ENCODE results near the gene SOX21. TPM values are rescaled to one million over a fixed set of nuclear protein-coding genes. Genes with fewer than 3 reads are reported as not detected.
"Not testable (repeated sequence)": the region's sequence is repeated elsewhere in the genome, so short reads cannot be mapped to it uniquely, and the experiment has no call there.

The SOX21 gene
- total and polyA plus RNA-seq, 3 experiments from 2014 or later: not detected

- H3K27me3 Mint-ChIP-seq; H3K27ac Mint-ChIP-seq; H3K36me3 Mint-ChIP-seq; DNase-seq; POLR2A ChIA-PET; H3K4me1 Mint-ChIP-seq; H3K4me3 ChIP-seq (ENCODE audit: low read length); CTCF ChIA-PET; H3K9me3 ChIP-seq (ENCODE audit: low read length); H3K27ac ChIP-seq (ENCODE audit: low read depth, low read length); H3K4me3 Mint-ChIP-seq; H3K27me3 ChIP-seq (ENCODE audit: insufficient read depth, low read length, poor library complexity, severe bottlenecking); H3K36me3 ChIP-seq (ENCODE audit: insufficient read depth, low read length); H3K4me1 ChIP-seq (ENCODE audit: insufficient read depth, low read length): not testable (repeated sequence)
- H3K9me3 Mint-ChIP-seq: peaks cover 3 to 16% (median 4%) of the 10 kb centered on the region in 5 donors
These were observed 17.6 kb upstream of the SOX21 start for GRCh38 chr13:94729941-94730340.

DNA sequence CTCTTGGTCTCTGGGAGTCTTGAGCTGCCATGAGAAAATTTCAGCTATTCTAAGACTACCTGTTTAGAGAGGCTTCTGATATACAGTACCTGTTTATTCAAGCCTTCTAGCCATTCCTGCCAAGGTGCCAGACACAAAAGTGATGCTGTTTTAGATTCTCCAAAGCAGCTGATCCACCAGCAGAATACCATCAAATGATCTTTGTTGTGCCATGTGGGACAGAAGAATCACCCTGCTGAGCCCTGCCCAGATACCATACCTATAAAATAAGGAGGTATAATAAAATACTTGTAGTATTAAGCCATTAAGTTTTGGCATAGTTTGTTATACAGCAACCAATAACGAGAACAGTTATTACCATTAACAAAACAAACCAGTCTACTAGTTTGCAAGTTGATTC, 14.1 kb upstream of the SOX21 start:
- DNase-seq: no peak
- H3K27me3 Mint-ChIP-seq: peaks cover 21 to 25% of the 10 kb centered on the region in 2 donors
- no peak overlapping the region for H3K27ac ChIP-seq (ENCODE audit: low read depth, low read length)
- no peaks in the 10 kb centered on the region for H3K4me1 Mint-ChIP-seq
- ChIA-PET CTCF (no interaction called here), POLR2A (no interaction called here)
- peaks cover 3 to 16% (median 3%) of the 10 kb centered on the region in 5 donors for H3K9me3 Mint-ChIP-seq
- H3K9me3 ChIP-seq (ENCODE audit: low read length): no peaks in the 10 kb centered on the region
- H3K27me3 ChIP-seq (ENCODE audit: insufficient read depth, low read length, poor library complexity, severe bottlenecking): no peaks in the 10 kb centered on the region
- no peak overlapping the region for H3K4me3 ChIP-seq (ENCODE audit: low read length)
- no peaks in the 10 kb centered on the region for H3K4me1 ChIP-seq (ENCODE audit: insufficient read depth, low read length)
- no peak overlapping the region for H3K27ac Mint-ChIP-seq
- no peaks in the 10 kb centered on the region for H3K36me3 Mint-ChIP-seq
- H3K4me3 Mint-ChIP-seq: no peak overlapping the region
- H3K36me3 ChIP-seq (ENCODE audit: insufficient read depth, low read length): no peaks in the 10 kb centered on the region

GRCh38 chr13:94722609-94723345, 10.4 kb upstream of the SOX21 start:
- CTCF ChIA-PET: no interaction called here
- no peak for DNase-seq
- POLR2A ChIA-PET: no interaction called here
- H3K36me3 ChIP-seq (ENCODE audit: insufficient read depth, low read length): no peaks in the 10 kb centered on the region
- no peaks in the 10 kb centered on the region for H3K9me3 ChIP-seq (ENCODE audit: low read length)
- H3K4me3 ChIP-seq (ENCODE audit: low read length): no peak overlapping the region
- no peak overlapping the region for H3K27ac ChIP-seq (ENCODE audit: low read depth, low read length)
- H3K27me3 ChIP-seq (ENCODE audit: insufficient read depth, low read length, poor library complexity, severe bottlenecking): no peaks in the 10 kb centered on the region
- no peak overlapping the region for H3K4me3 Mint-ChIP-seq
- H3K4me1 ChIP-seq (ENCODE audit: insufficient read depth, low read length): no peaks in the 10 kb centered on the region
- no peaks in the 10 kb centered on the region for H3K4me1 Mint-ChIP-seq
- no peaks in the 10 kb centered on the region for H3K36me3 Mint-ChIP-seq
- H3K27ac Mint-ChIP-seq: no peak overlapping the region
- peaks cover 0 to 6% (median 3%) of the 10 kb centered on the region in 5 donors for H3K9me3 Mint-ChIP-seq
- H3K27me3 Mint-ChIP-seq: peaks cover 18 to 25% of the 10 kb centered on the region in 2 donors

GRCh38 chr13:94718697-94719096, 6.4 kb upstream of the SOX21 start:
- H3K4me1 Mint-ChIP-seq; H3K36me3 Mint-ChIP-seq; H3K9me3 Mint-ChIP-seq; POLR2A ChIA-PET; H3K27me3 ChIP-seq (ENCODE audit: insufficient read depth, low read length, poor library complexity, severe bottlenecking); H3K27ac ChIP-seq (ENCODE audit: low read depth, low read length); H3K4me3 Mint-ChIP-seq; H3K4me1 ChIP-seq (ENCODE audit: insufficient read depth, low read length); H3K4me3 ChIP-seq (ENCODE audit: low read length); H3K27ac Mint-ChIP-seq; CTCF ChIA-PET; H3K36me3 ChIP-seq (ENCODE audit: insufficient read depth, low read length); H3K9me3 ChIP-seq (ENCODE audit: low read length); DNase-seq: not testable (repeated sequence)
- peaks cover 33 to 62% of the 10 kb centered on the region in 2 donors for H3K27me3 Mint-ChIP-seq

- H3K4me1 ChIP-seq (ENCODE audit: insufficient read depth, low read length): no peaks in the 10 kb centered on the region
- Mint-ChIP-seq H3K4me3 (no peak overlapping the region), H3K36me3 (no peaks in the 10 kb centered on the region), H3K4me1 (peaks cover 0 to 9% (median 8%) of the 10 kb centered on the region in 3 donors), H3K27me3 (peaks cover 31 to 61% of the 10 kb centered on the region in 2 donors), H3K27ac (no peak overlapping the region), H3K9me3 (peaks cover 0 to 4% (median 3%) of the 10 kb centered on the region in 5 donors)
- POLR2A ChIA-PET: no interaction called here
- no peak overlapping the region for H3K4me3 ChIP-seq (ENCODE audit: low read length)
- H3K9me3 ChIP-seq (ENCODE audit: low read length): no peaks in the 10 kb centered on the region
- peaks cover 6% of the 10 kb centered on the region for H3K27me3 ChIP-seq (ENCODE audit: insufficient read depth, low read length, poor library complexity, severe bottlenecking)
- no peak for DNase-seq
- CTCF ChIA-PET: no interaction called here
- no peak overlapping the region for H3K27ac ChIP-seq (ENCODE audit: low read depth, low read length)
- H3K36me3 ChIP-seq (ENCODE audit: insufficient read depth, low read length): no peaks in the 10 kb centered on the region
These were observed 5.6 kb upstream of the SOX21 start for GRCh38 chr13:94717916-94718315.

DNA sequence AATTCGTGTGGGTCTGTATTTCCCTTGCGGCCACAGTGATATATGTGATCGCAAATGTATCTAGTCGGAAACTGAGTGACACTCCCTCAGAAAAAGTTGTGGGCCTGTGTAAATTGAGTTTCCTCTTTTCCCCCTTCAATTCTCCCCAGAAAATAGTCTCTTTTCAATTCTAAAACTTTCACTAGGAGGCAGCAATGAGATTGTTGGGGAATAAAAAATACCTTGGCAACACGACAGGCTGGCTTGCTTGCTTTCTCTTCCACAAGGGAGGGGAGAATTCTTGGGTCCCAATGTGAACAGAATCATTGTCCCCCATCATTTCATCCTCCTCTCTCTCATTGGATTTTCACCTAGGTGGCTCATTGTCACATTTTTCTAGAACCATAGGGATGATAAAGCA, 3.7 kb upstream of the SOX21 start:
- Histone ChIP-seq H3K27ac (ENCODE audit: low read depth, low read length) (no peak overlapping the region), H3K27me3 (ENCODE audit: insufficient read depth, low read length, poor library complexity, severe bottlenecking) (peaks cover 6% of the 10 kb centered on the region), H3K4me3 (ENCODE audit: low read length) (no peak overlapping the region), H3K9me3 (ENCODE audit: low read length) (no peaks in the 10 kb centered on the region), H3K36me3 (ENCODE audit: insufficient read depth, low read length) (no peaks in the 10 kb centered on the region), H3K4me1 (ENCODE audit: insufficient read depth, low read length) (peaks cover 4% of the 10 kb centered on the region)
- no peak for DNase-seq
- CTCF ChIA-PET: no interaction called here
- no peak overlapping the region for H3K4me3 Mint-ChIP-seq
- peaks cover 2 to 13% (median 9%) of the 10 kb centered on the region in 3 donors for H3K4me1 Mint-ChIP-seq
- peaks cover 0 to 3% (median 3%) of the 10 kb centered on the region in 5 donors for H3K9me3 Mint-ChIP-seq
- H3K36me3 Mint-ChIP-seq: no peaks in the 10 kb centered on the region
- no peak overlapping the region for H3K27ac Mint-ChIP-seq
- H3K27me3 Mint-ChIP-seq: peaks cover 32 to 53% of the 10 kb centered on the region in 2 donors
- POLR2A ChIA-PET: no interaction called here

DNA sequence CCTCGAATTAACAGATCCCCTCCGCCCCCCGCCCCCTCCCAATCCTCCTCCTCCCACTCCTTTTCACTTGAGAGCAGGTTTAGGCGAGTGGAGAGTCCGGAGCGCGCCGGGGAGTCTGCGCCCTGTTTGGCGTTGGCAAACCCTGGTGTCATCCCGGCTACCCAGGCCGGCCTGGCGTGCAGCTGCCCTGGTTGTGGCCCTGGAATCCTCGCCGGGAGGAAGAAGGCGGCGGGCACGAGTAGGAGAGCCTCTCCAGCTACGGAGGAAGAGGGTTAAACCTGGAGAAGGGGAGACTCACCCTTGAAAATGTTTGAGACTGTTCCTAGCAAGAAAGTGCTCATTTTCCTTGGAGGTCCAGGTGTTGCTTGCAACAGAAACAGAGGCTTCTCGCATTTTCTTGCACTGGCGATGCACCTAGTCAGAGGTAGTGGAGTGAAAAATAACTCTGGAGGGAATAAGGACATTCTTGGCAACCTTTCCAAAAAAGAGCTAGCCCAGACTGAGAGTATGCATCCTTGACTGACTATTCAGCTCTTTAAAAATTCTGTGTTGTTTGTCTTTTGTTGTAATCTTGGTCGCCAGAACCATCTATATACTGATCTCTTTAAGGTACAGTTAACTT, 1.3 kb upstream of the SOX21 start:
- H3K27me3 Mint-ChIP-seq: peaks cover 47 to 71% of the 10 kb centered on the region in 2 donors
- no peaks in the 10 kb centered on the region for H3K9me3 ChIP-seq (ENCODE audit: low read length)
- peak overlapping the region in 3 of 7 donors; percentile 14 to 50 (median 40) for H3K4me3 Mint-ChIP-seq
- H3K4me1 Mint-ChIP-seq: peaks cover 9 to 22% (median 21%) of the 10 kb centered on the region in 3 donors
- no peaks in the 10 kb centered on the region for H3K36me3 Mint-ChIP-seq
- H3K36me3 ChIP-seq (ENCODE audit: insufficient read depth, low read length): no peaks in the 10 kb centered on the region
- no peak overlapping the region for H3K27ac ChIP-seq (ENCODE audit: low read depth, low read length)
- H3K27ac Mint-ChIP-seq: peak overlapping the region in 1 of 8 donors; percentile 14
- peaks cover 4% of the 10 kb centered on the region for H3K4me1 ChIP-seq (ENCODE audit: insufficient read depth, low read length)
- peaks cover 19% of the 10 kb centered on the region for H3K27me3 ChIP-seq (ENCODE audit: insufficient read depth, low read length, poor library complexity, severe bottlenecking)
- no peak overlapping the region for H3K4me3 ChIP-seq (ENCODE audit: low read length)
- DNase-seq: no peak
- ChIA-PET CTCF (no interaction called here), POLR2A (no interaction called here)
- peaks cover 3 to 7% (median 4%) of the 10 kb centered on the region in 5 donors for H3K9me3 Mint-ChIP-seq

GRCh38 chr13:94712812-94713560, 641 bp upstream of the SOX21 start:
- CTCF ChIA-PET: no interaction called here
- POLR2A ChIA-PET: no interaction called here
- H3K27ac Mint-ChIP-seq: no peak overlapping the region
- H3K9me3 Mint-ChIP-seq: peaks cover 3 to 9% (median 7%) of the 10 kb centered on the region in 5 donors
- no peaks in the 10 kb centered on the region for H3K36me3 Mint-ChIP-seq
- H3K4me1 Mint-ChIP-seq: peaks cover 9 to 27% (median 27%) of the 10 kb centered on the region in 3 donors
- Histone ChIP-seq H3K9me3 (ENCODE audit: low read length) (no peaks in the 10 kb centered on the region), H3K4me3 (ENCODE audit: low read length) (no peak overlapping the region), H3K36me3 (ENCODE audit: insufficient read depth, low read length) (no peaks in the 10 kb centered on the region), H3K4me1 (ENCODE audit: insufficient read depth, low read length) (peaks cover 9% of the 10 kb centered on the region), H3K27ac (ENCODE audit: low read depth, low read length) (no peak overlapping the region), H3K27me3 (ENCODE audit: insufficient read depth, low read length, poor library complexity, severe bottlenecking) (peaks cover 26% of the 10 kb centered on the region)
- no peak for DNase-seq
- peak overlapping the region in 3 of 7 donors; percentile 50 to 67 (median 66) for H3K4me3 Mint-ChIP-seq
- H3K27me3 Mint-ChIP-seq: peaks cover 52 to 75% of the 10 kb centered on the region in 2 donors

Data from CD8-positive, alpha-beta memory T cell (primary cell).